K562 (cell line): ENCODE results near the gene SMG6. TPM values are rescaled to one million over a fixed set of nuclear protein-coding genes. Genes with fewer than 3 reads are reported as not detected.

Source experiments
- ATAC-seq: fragments of 200-7000 bp; cut with Tn5 transposase; 3 replicates; pipeline ENCODE4 v1.9.1; 2020; ENCODE audit warnings: moderate library complexity
- BruUV-seq: library from RNA; stranded (reverse); fragments of 400-500 nt; replicated peaks from 2 replicates; lab custom pipeline; 2021; lab: Mats Ljungman, UMichigan
- CTCF ChIA-PET: fragments of 300-600 bp; formaldehyde crosslinking; extraction: SDS; loops from one replicate; lab custom pipeline; 2021; ENCODE audit warnings: low intra/inter-chr PET ratio; lab: Yijun Ruan, JAX
- POLR2A ChIA-PET: fragments of 300-600, 350-650 bp; sonication (Branson Sonifier 250); formaldehyde crosslinking; extraction: SDS; loops from one replicate; lab custom pipeline; 2021; ENCODE audit warnings: antibody characterized with exemption, inconsistent platforms; lab: Yijun Ruan, JAX
- DNase-seq, 4 experiments: peaks; one replicate each; pipeline versions ENCODE4 v3.0.0 to v3.0.0-alpha.2; 2011 to 2018; ENCODE audit warnings: low spot score in 3 of 4, mixed read lengths in 3 of 4; ENCODE audit errors: extremely low read depth in 1 of 4
- FAIRE-seq: peaks from 2 replicates; lab custom pipeline; 2011; peaks lifted over from hg19 to GRCh38; lab: Jason Lieb, UNC
- H2AFZ ChIP-seq: 2 replicates; pipeline ENCODE4 v1.6.0; 2011; ENCODE audit warnings: low read depth, low read length, control low read depth, inconsistent platforms
- H3K27ac ChIP-seq: fragments of 200-600 bp; 3 replicates; pipeline ENCODE4 v1.8.0; 2011; ENCODE audit warnings: low read depth, mild to moderate bottlenecking, control low read depth, inconsistent platforms, low read length, moderate library complexity, mixed read lengths; ENCODE audit errors: extremely low read depth
- H3K27me3 ChIP-seq, 2 experiments: fragments of 300-600 bp in 1 of 2; 2 replicates in 1 of 2; 3 replicates in 1 of 2; pipeline versions ENCODE4 v1.6.0 to v1.8.0; 2011; ENCODE audit warnings: inconsistent platforms in 2 of 2, low read length in 2 of 2, mild to moderate bottlenecking in 1 of 2, mixed read lengths in 1 of 2, moderate library complexity in 1 of 2; ENCODE audit not compliant: control insufficient read depth in 2 of 2, insufficient read depth in 2 of 2
- H3K36me3 ChIP-seq: fragments of 300-600 bp; 3 replicates; pipeline ENCODE4 v1.8.0; 2011; ENCODE audit warnings: mild to moderate bottlenecking, low read length, inconsistent platforms; ENCODE audit not compliant: control insufficient read depth, insufficient read depth
- H3K4me1 ChIP-seq, 2 experiments: fragments of 200-600 bp in 1 of 2; replicated peaks in 1 of 2; 2 replicates in 1 of 2; 3 replicates in 1 of 2; pipeline versions ENCODE4 v1.5.1 to v1.8.0; 2011; ENCODE audit warnings: inconsistent platforms in 2 of 2, low read length in 2 of 2, mild to moderate bottlenecking in 1 of 2, mixed read lengths in 1 of 2, moderate library complexity in 1 of 2; ENCODE audit not compliant: control insufficient read depth in 2 of 2, insufficient read depth in 2 of 2
- H3K4me2 ChIP-seq: 2 replicates; pipeline ENCODE4 v1.6.1; 2011; ENCODE audit warnings: low read length, control low read depth, inconsistent platforms, mixed read lengths; ENCODE audit not compliant: insufficient read depth
- H3K4me3 ChIP-seq: fragments of 200-600 bp; sonication (generic), shearing (Covaris generic); 2 replicates; pipeline ENCODE4 v1.5.1; 2016; ENCODE audit warnings: control low read depth, inconsistent platforms
- H3K79me2 ChIP-seq: fragments of 200-600 bp; 3 replicates; pipeline ENCODE4 v1.8.0; 2011; ENCODE audit warnings: low read length, inconsistent platforms; ENCODE audit not compliant: control insufficient read depth, insufficient read depth
- H3K9ac ChIP-seq, 2 experiments: 2 replicates each; pipeline versions ENCODE4 v1.6.0 to v1.6.1; 2011; ENCODE audit warnings: low read depth in 2 of 2, low read length in 2 of 2, control low read depth in 1 of 2, inconsistent platforms in 1 of 2, mild to moderate bottlenecking in 1 of 2, mixed read lengths in 1 of 2; ENCODE audit not compliant: insufficient read depth in 1 of 2
- H3K9me1 ChIP-seq: one replicate; pipeline ENCODE4 v1.6.0; 2011; ENCODE audit warnings: inconsistent platforms, mild to moderate bottlenecking, low read length, moderate library complexity; ENCODE audit not compliant: control insufficient read depth, insufficient read depth
- H3K9me3 ChIP-seq: replicated peaks from 2 replicates; pipeline ENCODE4 v1.5.1; 2011; ENCODE audit warnings: low read depth, low read length, inconsistent platforms; ENCODE audit not compliant: control insufficient read depth, insufficient read depth
- H4K20me1 ChIP-seq: replicated peaks from 2 replicates; pipeline ENCODE4 v1.6.1; 2011; ENCODE audit warnings: low read length, inconsistent platforms, mixed read lengths; ENCODE audit not compliant: control insufficient read depth, insufficient read depth
- AFF1 ChIP-seq, 2 experiments: fragments of 450-650 bp; IDR thresholded peaks; 2 replicates each; pipeline ENCODE4 v1.6.1; 2018; ENCODE audit warnings: mild to moderate bottlenecking in 2 of 2, low read depth in 1 of 2; ENCODE audit not compliant: partially characterized antibody in 2 of 2
- ASH1L ChIP-seq: fragments of 450-650 bp; IDR thresholded peaks from 2 replicates; pipeline ENCODE4 v1.6.1; 2018; ENCODE audit warnings: borderline replicate concordance, mild to moderate bottlenecking, low read depth; ENCODE audit not compliant: partially characterized antibody
- BCOR ChIP-seq: fragments of 450-650 bp; IDR thresholded peaks from 2 replicates; pipeline ENCODE4 v1.6.1; 2016
- BRD4 ChIP-seq: fragments of 200-600 bp; sonication (generic); IDR thresholded peaks from 2 replicates; pipeline ENCODE4 v1.6.1; 2017; ENCODE audit warnings: inconsistent platforms
- CBX3 ChIP-seq, 2 experiments: IDR thresholded peaks; 1 replicate in 1 of 2; 2 replicates in 1 of 2; pipeline ENCODE4 v1.6.1; 2012; ENCODE audit warnings: inconsistent platforms in 2 of 2, low read length in 2 of 2, borderline replicate concordance in 1 of 2, control low read depth in 1 of 2
- ELF1 ChIP-seq: fragments of 200-800 bp; sonication (Bioruptor generic); IDR thresholded peaks from 2 replicates; pipeline ENCODE4 v1.6.1; 2016; ENCODE audit warnings: missing genetic modification characterization, missing compliant biosample characterization
- ELF4 ChIP-seq: fragments of 450-650 bp; formaldehyde crosslinking; IDR thresholded peaks from 2 replicates; pipeline ENCODE4 v1.4.0; 2022; ENCODE audit warnings: missing genetic modification characterization
- FOXK2 ChIP-seq, 2 experiments: fragments of 450-650 bp; IDR thresholded peaks in 1 of 2; conservative IDR thresholded peaks in 1 of 2; 2 replicates each; pipeline ENCODE4 v1.6.1; 2016; ENCODE audit warnings: low read depth in 2 of 2, mild to moderate bottlenecking in 1 of 2
- GTF2B ChIP-seq: IDR thresholded peaks from 2 replicates; pipeline ENCODE4 v1.6.1; 2011; ENCODE audit not compliant: insufficient read length; ENCODE audit errors: extremely low read depth
- HDAC3 ChIP-seq: fragments of 450-650 bp; IDR thresholded peaks from 2 replicates; pipeline ENCODE4 v1.6.1; 2018; ENCODE audit warnings: borderline replicate concordance, mild to moderate bottlenecking, moderate library complexity; ENCODE audit not compliant: partially characterized antibody
- MAFG ChIP-seq: fragments of 450-650 bp; conservative IDR thresholded peaks from 2 replicates; pipeline ENCODE4 v1.6.1; 2016; ENCODE audit warnings: missing genetic modification characterization, missing compliant biosample characterization
- MBD2 ChIP-seq: sonication (generic); IDR thresholded peaks from 2 replicates; pipeline ENCODE4 v1.6.1; 2016; ENCODE audit warnings: low read depth, borderline replicate concordance
- ZNF717 ChIP-seq: fragments of 250-450 bp; sonication (Bioruptor Pico); IDR thresholded peaks from 2 replicates; pipeline ENCODE4 v1.5.0; 2021
- WGBS: fragments of 100-300 bp; shearing (Covaris generic); methylation state at CpG from one replicate; pipeline ENCODE4 v1.1.6; 2016; ENCODE audit warnings: low coverage, mixed read lengths; ENCODE audit not compliant: insufficient coverage; ENCODE audit errors: missing lambda C conversion rate; 5-methylcytosine and 5-hydroxymethylcytosine counted together
- in situ Hi-C: fragments of 300-500 bp; cut with MboI; formaldehyde crosslinking; loops from 4 replicates; pipeline ENCODE4 v1.15.0; 2018; ENCODE audit warnings: inconsistent platforms, mixed read lengths
- intact Hi-C: fragments of 100-400 bp; cut with micrococcal nuclease; formaldehyde crosslinking; loops from 2 replicates; pipeline ENCODE4 v1.14.2; 2022
- polyA plus RNA-seq, 8 experiments: library from polyadenylated mRNA; depleted of rRNA in 4 of 8; stranded (reverse) in 5 of 8; unstranded in 3 of 8; fragments of >200 nt; fragmentation: Nextera tagmentation in 2 of 8; fragmentation: Illumina TruSeq in 1 of 8; extraction: Ambion mirVana in 2 of 8; extraction: Trizol in 1 of 8; gene quantifications; 2 replicates each; pipeline versions ENCODE4 v1.2.1 to v1.2.3, GENCODE V29; 2011 to 2014; ENCODE audit warnings: inconsistent platforms in 1 of 8, missing spikeins in 1 of 8
- total RNA-seq, 7 experiments: library from RNA; depleted of rRNA in 6 of 7; stranded (reverse); fragments of >200 nt in 6 of 7; fragmentation: Illumina TruSeq in 2 of 7; extraction: Trizol in 2 of 7; gene quantifications; 2 replicates each; pipeline versions ENCODE4 v1.2.1 to v1.2.3, GENCODE V29; 2011 to 2021; ENCODE audit warnings: low replicate concordance in 1 of 7
- TF ChIP-seq, protein P1 (sequence below): sonication (generic); formaldehyde crosslinking; IDR thresholded peaks from 2 replicates; pipeline ENCODE4 v1.8.1; 2023; ENCODE audit warnings: mild to moderate bottlenecking, missing genetic modification reagents
- TF ChIP-seq, protein P2 (sequence below): IDR thresholded peaks from 2 replicates; pipeline ENCODE4 v1.6.1; 2014; ENCODE audit warnings: antibody characterized with exemption

Gene SMG6
- total and polyA plus RNA-seq, 9 of the 15 experiments (the other 6 are each of a cell fraction or from before 2014, with no cell fraction given), result 0.44 to 13.9 (median 6.0) TPM

DNA sequence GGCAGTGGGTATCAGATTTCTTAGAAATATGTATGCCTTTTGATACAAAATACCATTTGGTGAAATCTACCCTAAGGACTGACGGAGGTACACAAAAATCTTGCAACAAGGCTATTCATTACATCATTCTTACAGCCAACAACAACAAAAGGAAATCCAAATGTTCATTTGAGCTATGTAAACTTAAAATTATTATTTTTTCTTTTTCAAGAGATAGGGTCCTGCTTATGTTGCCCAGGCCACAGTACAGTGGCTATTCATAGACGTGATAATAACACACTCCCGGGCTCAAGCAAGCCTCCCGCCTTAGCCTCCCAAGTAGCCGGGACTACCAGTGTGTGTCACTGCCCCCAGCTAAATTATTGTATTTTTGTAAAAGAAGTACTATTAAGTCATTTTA lies 9.2 kb upstream of the SMG6 start:
- Histone ChIP-seq H3K4me1 (peaks cover 0 to 16% of the 10 kb centered on the region in 2 experiments; a peak in 3 of 5 replicates), H3K79me2 (0 out of 3 replicates have a peak, but pooled peaks cover 5% of the 10 kb centered on the region), H4K20me1 (no peaks in the 10 kb centered on the region), H3K36me3 (0 out of 3 replicates have a peak, but pooled peaks cover 3% of the 10 kb centered on the region), H3K27me3 (no peaks in the 10 kb centered on the region), H3K9me1 (no peaks in the 10 kb centered on the region), H3K9me3 (no peaks in the 10 kb centered on the region), H3K4me3 (no peak overlapping the region), H3K27ac (no peak overlapping the region), H2AFZ (no peak overlapping the region), H3K4me2 (no peak overlapping the region), H3K9ac (no peak overlapping the region)
- WGBS, result 87% methylated on average over 5 of the region's 5 CpGs
- no peak for DNase-seq
- no TSS peak for BruUV-seq
- in situ Hi-C loops (no loop called here), intact Hi-C loops (no loop called here)
- no peak for ATAC-seq
- CTCF ChIA-PET, result no interaction called here
- POLR2A ChIA-PET, result interaction anchor here (0.6 to 2.2 kb wide), 2 partner anchors 10 to 23 kb away, joined by 3 to 5 read pairs; no protein-coding TSS in a partner anchor
- no peak for FAIRE-seq
- TF ChIP-seq CBX3 (IDR thresholded peaks at IDR 0.05; ENCODE audit: borderline replicate concordance in 1 of 2, low read length in 2 of 2) (no peak), BCOR (no peak), ELF4 (no peak), GTF2B (no peak), MAFG (no peak), HDAC3 (no peak), MBD2 (no peak), BRD4 (no peak), ELF1 (tag) (no peak), ZNF717 (CRISPR knock-in tag) (no peak), ASH1L (no peak), FOXK2 (conservative IDR thresholded peaks at IDR 0.05 in 1 of 2, IDR thresholded peaks at IDR 0.05 in 1 of 2; ENCODE audit: low read depth in 2 of 2) (no peak), AFF1 (IDR thresholded peaks at IDR 0.05; ENCODE audit: low read depth in 1 of 2, partially characterized antibody in 2 of 2) (no peak)
- TF ChIP-seq, protein P1, sequence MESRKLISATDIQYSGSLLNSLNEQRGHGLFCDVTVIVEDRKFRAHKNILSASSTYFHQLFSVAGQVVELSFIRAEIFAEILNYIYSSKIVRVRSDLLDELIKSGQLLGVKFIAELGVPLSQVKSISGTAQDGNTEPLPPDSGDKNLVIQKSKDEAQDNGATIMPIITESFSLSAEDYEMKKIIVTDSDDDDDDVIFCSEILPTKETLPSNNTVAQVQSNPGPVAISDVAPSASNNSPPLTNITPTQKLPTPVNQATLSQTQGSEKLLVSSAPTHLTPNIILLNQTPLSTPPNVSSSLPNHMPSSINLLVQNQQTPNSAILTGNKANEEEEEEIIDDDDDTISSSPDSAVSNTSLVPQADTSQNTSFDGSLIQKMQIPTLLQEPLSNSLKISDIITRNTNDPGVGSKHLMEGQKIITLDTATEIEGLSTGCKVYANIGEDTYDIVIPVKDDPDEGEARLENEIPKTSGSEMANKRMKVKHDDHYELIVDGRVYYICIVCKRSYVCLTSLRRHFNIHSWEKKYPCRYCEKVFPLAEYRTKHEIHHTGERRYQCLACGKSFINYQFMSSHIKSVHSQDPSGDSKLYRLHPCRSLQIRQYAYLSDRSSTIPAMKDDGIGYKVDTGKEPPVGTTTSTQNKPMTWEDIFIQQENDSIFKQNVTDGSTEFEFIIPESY (CRISPR knock-in tag), result no peak
- TF ChIP-seq, protein P2, sequence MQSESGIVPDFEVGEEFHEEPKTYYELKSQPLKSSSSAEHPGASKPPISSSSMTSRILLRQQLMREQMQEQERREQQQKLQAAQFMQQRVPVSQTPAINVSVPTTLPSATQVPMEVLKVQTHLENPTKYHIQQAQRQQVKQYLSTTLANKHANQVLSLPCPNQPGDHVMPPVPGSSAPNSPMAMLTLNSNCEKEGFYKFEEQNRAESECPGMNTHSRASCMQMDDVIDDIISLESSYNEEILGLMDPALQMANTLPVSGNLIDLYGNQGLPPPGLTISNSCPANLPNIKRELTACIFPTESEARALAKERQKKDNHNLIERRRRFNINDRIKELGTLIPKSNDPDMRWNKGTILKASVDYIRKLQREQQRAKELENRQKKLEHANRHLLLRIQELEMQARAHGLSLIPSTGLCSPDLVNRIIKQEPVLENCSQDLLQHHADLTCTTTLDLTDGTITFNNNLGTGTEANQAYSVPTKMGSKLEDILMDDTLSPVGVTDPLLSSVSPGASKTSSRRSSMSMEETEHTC, result no peak
